ENCODE measurements around the gene SLC25A41. TPM values are rescaled to one million over a fixed set of nuclear protein-coding genes. Genes with fewer than 3 reads are reported as not detected.

The SLC25A41 gene
- total RNA-seq, 2 donors from 2014 or later: not detected

- no peaks in the 10 kb centered on the region for H3K27me3 ChIP-seq
- peak overlapping the region in 1 of 2 donors; percentile 40 for H3K4me3 ChIP-seq
- TF ChIP-seq CTCF (IDR thresholded peaks at IDR 0.05): no peak
- H3K27ac ChIP-seq: peak overlapping the region; percentile 78 to 85
- H3K36me3 ChIP-seq: peaks cover 10% of the 10 kb centered on the region
- H3K9me3 ChIP-seq: no peaks in the 10 kb centered on the region
- H3K4me1 ChIP-seq: peaks cover 0 to 41% of the 10 kb centered on the region in 2 donors
- DNase-seq (ENCODE audit: low spot score): peak; percentile 100
Observed at GRCh38 chr19:6424939-6425731, 8.4 kb downstream of the SLC25A41 start.

- peak within 1 kb of the TSS; percentile 76 to 82 for H3K4me3 ChIP-seq
- H3K9me3 ChIP-seq: no peaks in the 10 kb centered on the region
- H3K36me3 ChIP-seq: peaks cover 18% of the 10 kb centered on the region
- no peaks in the 10 kb centered on the region for H3K27me3 ChIP-seq
- no peak for DNase-seq (ENCODE audit: low spot score)
- TF ChIP-seq CTCF (IDR thresholded peaks at IDR 0.05): no peak
- peak within 1 kb of the TSS; percentile 78 to 85 for H3K27ac ChIP-seq
- H3K4me1 ChIP-seq: peaks cover 0 to 45% of the 10 kb centered on the region in 2 donors
Observed at GRCh38 chr19:6424195-6424938, 9.2 kb downstream of the SLC25A41 start, which contains the start of gene KHSRP. Gene KHSRP (minus strand): TSS chr19:6424811. CDS start chr19:6424701, 110 bp downstream.

- H3K9me3 ChIP-seq: no peaks in the 10 kb centered on the region
- peak; percentile 61 for DNase-seq (ENCODE audit: low spot score)
- peaks cover 0 to 45% of the 10 kb centered on the region in 2 donors for H3K4me1 ChIP-seq
- TF ChIP-seq CTCF (IDR thresholded peaks at IDR 0.05): no peak
- H3K36me3 ChIP-seq: peaks cover 24% of the 10 kb centered on the region
- no peaks in the 10 kb centered on the region for H3K27me3 ChIP-seq
- peak overlapping the region; percentile 76 to 82 for H3K4me3 ChIP-seq
- peak overlapping the region; percentile 46 to 75 for H3K27ac ChIP-seq
Observed at GRCh38 chr19:6423499-6424194, 9.9 kb downstream of the SLC25A41 start.

- peaks cover 0 to 45% of the 10 kb centered on the region in 2 donors for H3K4me1 ChIP-seq
Observed at GRCh38 chr19:6421075-6422014, 12.2 kb downstream of the SLC25A41 start.

More at GRCh38 chr19:6421075-6422014, 12.2 kb downstream of the SLC25A41 start:
- TF ChIP-seq CTCF (IDR thresholded peaks at IDR 0.05): no peak
- H3K27me3 ChIP-seq: no peaks in the 10 kb centered on the region
- no peak for DNase-seq (ENCODE audit: low spot score)
- H3K36me3 ChIP-seq: peaks cover 47% of the 10 kb centered on the region
- no peaks in the 10 kb centered on the region for H3K9me3 ChIP-seq
- H3K27ac ChIP-seq: no peak overlapping the region
- H3K4me3 ChIP-seq: no peak overlapping the region

All from right atrium auricular region (tissue), 2 donors.